Melanocyte of skin (primary cell): ENCODE measurements around the gene HELB. TPM values are rescaled to one million over a fixed set of nuclear protein-coding genes. Genes with fewer than 3 reads are reported as not detected.

ENCODE experiments used
- total RNA-seq, 2 donors: library from RNA; depleted of rRNA; stranded (reverse); fragments of >200 nt; gene quantifications; 2 replicates each; pipeline ENCODE4 v1.2.3, GENCODE V29; 2012

Gene HELB
- 1 to 10 TPM; 5.0 to 5.2 TPM for total RNA-seq

DNA sequence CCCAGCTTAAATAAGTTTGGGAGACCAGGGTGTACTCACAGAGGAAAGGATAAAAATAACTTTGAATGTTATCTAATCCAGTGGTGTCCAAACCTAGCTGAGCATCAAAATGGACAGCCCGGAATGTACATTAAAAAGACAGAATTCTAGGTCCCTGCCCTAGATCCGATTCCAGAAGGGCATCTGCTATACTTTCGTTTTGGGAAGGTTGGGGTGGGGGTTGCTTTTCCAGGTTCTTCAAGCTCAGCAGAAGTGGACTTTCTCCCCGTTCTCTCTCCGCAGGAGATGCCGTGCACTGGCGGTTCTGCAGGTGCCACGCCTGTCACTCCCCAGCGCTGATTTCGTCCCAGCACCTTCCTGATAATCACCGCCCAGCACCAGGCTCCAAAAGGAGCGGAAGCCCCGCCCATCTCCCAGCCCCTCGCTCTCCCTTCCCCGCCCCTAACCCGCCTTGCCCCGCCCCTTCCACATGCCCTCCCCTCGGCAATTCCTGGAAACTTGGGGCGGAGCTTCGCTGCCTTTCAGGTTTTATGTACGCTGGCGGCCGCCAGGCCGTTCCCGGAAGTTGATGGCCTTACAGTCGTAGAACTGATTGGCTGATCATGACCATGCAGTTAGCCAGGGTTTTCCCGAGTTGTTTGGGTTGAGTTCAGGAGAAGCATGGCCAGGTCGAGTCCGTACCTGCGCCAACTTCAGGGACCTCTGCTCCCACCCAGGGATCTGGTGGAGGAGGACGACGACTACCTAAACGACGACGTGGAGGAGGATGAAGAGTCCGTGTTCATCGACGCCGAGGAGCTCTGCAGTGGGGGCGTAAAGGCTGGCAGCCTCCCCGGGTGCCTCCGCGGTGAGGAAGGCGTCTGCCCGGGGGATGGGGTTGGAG is at the start of gene HELB:
HELB (plus strand) TSS at position 550 of the 883 bp plus-strand sequence; CDS start at position 661, 111 bp downstream.

Other genes with a start within 250 kb of the HELB start
- 1 to 10 TPM; 2.4 to 4.0 TPM for gene LLPH, start 171.7 kb upstream of the HELB start, total RNA-seq
- 100 to 1,000 TPM in 1 of 2 donors, 10 to 100 TPM in 1; 61.3 to 138 TPM for gene TMBIM4, start 132.5 kb upstream of the HELB start, total RNA-seq
- gene IRAK3, start 113.3 kb upstream of the HELB start, total RNA-seq: 10 to 100 TPM in 1 of 2 donors, 1 to 10 TPM in 1; 9.0 to 15.8 TPM